ENCODE data around the gene KRT222.

The KRT222 gene

DNA sequence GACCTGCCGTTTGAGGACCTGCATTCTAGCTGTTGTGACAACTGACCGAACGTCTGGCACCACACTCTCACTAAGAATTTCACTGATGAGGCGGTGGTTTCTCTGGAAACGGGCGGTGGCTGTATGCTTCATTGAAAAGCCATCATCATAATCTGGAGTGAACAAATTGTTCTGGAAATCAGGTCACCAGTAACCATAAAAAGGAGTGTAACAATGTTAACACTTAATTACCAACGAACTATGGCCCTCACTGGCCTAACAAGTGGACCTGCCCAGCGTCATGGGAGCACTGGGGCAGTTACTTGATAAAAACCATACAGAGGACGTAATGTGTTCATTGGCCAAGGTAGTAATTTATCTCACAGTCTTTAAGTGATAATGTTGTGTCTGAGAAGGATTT, 32.8 kb downstream of the KRT222 start:
- no peak overlapping the region for H3K27ac ChIP-seq (ENCODE audit: low read depth, low read length, severe bottlenecking)
- H3K9me3 ChIP-seq (ENCODE audit: control insufficient read depth, low read length), result no peaks in the 10 kb centered on the region
- peaks cover 91% of the 10 kb centered on the region for H3K36me3 ChIP-seq (ENCODE audit: control insufficient read depth, insufficient read depth, low read length)
- H3K4me1 ChIP-seq (ENCODE audit: control insufficient read depth, insufficient read depth, low read length, poor library complexity, severe bottlenecking), result no peaks in the 10 kb centered on the region
- 94 to 100% methylated on average over 5 of the region's 9 CpGs for WGBS, 2 experiments (ENCODE audit: insufficient coverage in 2 of 2)
- H3K4me3 ChIP-seq (ENCODE audit: extremely low read depth, insufficient read depth, low read length, poor library complexity, severe bottlenecking), result no peak overlapping the region

DNA sequence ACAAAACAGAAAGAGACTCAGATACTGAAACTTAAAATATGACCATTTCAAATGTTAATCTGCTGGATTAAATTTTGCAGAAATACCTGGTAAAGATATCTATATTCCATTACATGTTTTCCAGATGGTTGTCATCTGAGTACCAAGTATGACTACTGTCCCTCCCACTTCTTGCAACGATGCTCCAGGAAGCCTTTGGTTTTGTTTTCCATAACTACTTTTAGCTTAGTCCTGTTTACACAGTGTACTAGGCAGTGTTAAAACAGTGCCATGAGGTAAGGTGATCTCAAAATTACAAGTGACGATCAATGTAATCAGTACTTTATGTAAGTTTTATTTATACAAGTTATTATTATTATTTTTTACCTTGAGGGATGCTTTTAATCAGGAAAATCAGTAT, 35.1 kb downstream of the KRT222 start:
- peaks cover 75% of the 10 kb centered on the region for H3K36me3 ChIP-seq (ENCODE audit: control insufficient read depth, insufficient read depth, low read length)
- H3K4me1 ChIP-seq (ENCODE audit: control insufficient read depth, insufficient read depth, low read length, poor library complexity, severe bottlenecking), result no peaks in the 10 kb centered on the region
- H3K4me3 ChIP-seq (ENCODE audit: extremely low read depth, insufficient read depth, low read length, poor library complexity, severe bottlenecking), result no peak overlapping the region
- no CpG with 5 or more reads among the region's 2 CpGs for WGBS, 2 experiments (ENCODE audit: insufficient coverage in 2 of 2)
- H3K27ac ChIP-seq (ENCODE audit: low read depth, low read length, severe bottlenecking), result no peak overlapping the region
- H3K9me3 ChIP-seq (ENCODE audit: control insufficient read depth, low read length), result no peaks in the 10 kb centered on the region

DNA sequence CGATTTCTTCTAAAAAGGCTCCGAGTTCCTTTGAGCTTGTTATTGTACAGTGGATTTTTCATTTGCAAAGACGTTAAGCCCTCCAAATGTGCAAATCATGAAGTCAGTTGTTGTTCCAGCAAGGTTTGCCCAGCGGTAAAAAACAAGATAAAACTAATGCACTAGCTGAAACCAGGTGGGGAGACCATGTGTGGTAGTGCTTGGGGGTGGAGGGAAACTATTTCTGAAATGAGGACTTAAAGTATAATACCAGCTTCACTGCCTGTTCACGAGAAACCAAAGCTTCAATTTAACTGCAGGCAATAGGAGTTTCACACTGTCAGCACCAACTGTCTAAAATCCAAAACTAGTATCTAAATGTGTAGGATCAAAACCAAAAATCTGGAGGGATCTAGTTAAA, 39.7 kb downstream of the KRT222 start:
- WGBS, 2 experiments (ENCODE audit: insufficient coverage in 2 of 2), result 74 to 86% methylated on average over 2 to 3 of the region's 5 CpGs
- no peak overlapping the region for H3K27ac ChIP-seq (ENCODE audit: low read depth, low read length, severe bottlenecking)
- no peaks in the 10 kb centered on the region for H3K9me3 ChIP-seq (ENCODE audit: control insufficient read depth, low read length)
- peaks cover 34% of the 10 kb centered on the region for H3K36me3 ChIP-seq (ENCODE audit: control insufficient read depth, insufficient read depth, low read length)
- no peaks in the 10 kb centered on the region for H3K4me1 ChIP-seq (ENCODE audit: control insufficient read depth, insufficient read depth, low read length, poor library complexity, severe bottlenecking)
- no peak overlapping the region for H3K4me3 ChIP-seq (ENCODE audit: extremely low read depth, insufficient read depth, low read length, poor library complexity, severe bottlenecking)

DNA sequence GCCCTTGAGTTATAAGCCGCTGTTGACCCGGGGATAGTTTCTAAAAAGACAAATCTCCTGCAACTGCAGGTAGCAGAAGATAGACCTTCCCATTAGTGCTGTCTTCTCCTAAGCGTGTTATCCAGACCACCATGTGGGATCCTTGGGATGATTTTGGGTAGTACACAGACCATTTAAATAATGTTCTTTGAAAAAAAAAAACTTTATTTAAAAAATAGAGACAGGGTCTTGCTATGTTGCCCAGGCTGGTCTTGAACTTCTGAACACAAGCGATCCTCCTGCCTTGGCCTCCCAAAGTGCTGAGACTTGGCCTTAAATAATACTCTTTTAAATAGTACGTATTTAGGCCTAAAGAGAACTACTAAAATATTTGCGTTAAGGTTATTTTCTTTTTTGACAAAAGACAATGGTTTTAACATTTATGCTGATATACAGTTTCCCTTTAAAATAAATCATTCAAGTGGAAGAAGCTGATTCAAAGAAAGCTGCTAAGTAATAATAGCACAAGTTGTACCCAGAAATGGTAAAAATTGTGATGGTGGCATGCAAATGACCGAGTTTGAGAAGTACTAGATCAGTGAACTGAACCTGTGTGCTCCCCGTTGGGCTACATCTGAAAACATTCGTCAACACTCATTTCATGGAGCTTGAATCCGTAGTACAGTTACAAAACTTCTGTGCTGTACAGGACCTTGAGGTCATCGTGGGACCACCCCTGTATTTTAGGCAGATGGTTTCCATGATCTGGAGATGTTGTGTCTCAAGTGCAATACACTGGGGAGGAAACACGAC, 41.4 kb downstream of the KRT222 start:
- Histone ChIP-seq H3K9me3 (ENCODE audit: control insufficient read depth, low read length) (no peaks in the 10 kb centered on the region), H3K4me1 (ENCODE audit: control insufficient read depth, insufficient read depth, low read length, poor library complexity, severe bottlenecking) (no peaks in the 10 kb centered on the region), H3K36me3 (ENCODE audit: control insufficient read depth, insufficient read depth, low read length) (peaks cover 17% of the 10 kb centered on the region), H3K27ac (ENCODE audit: low read depth, low read length, severe bottlenecking) (no peak overlapping the region), H3K4me3 (ENCODE audit: extremely low read depth, insufficient read depth, low read length, poor library complexity, severe bottlenecking) (no peak overlapping the region)
- 94 to 95% methylated on average over 5 to 7 of the region's 12 CpGs for WGBS, 2 experiments (ENCODE audit: insufficient coverage in 2 of 2)

DNA sequence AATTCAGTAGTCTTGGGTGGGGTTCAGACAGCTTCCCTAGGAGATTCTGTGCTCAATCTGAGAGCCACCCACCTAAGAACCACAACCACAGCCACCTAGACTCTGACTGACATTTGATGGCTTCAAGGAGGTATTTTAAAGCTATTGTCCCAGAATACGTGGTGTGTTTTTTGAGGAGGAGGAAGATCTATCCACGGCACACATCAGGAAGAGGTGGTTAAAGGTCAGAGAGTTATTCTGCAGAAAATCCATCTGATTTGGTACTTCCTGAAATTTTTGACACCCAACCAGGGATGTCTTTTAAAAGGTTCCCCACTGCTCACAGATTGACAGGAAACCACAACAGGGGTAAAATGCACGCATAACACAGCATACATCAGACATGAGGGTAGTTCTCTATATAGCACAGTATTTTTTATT, 42.5 kb downstream of the KRT222 start:
- Histone ChIP-seq H3K9me3 (ENCODE audit: control insufficient read depth, low read length) (no peaks in the 10 kb centered on the region), H3K4me1 (ENCODE audit: control insufficient read depth, insufficient read depth, low read length, poor library complexity, severe bottlenecking) (no peaks in the 10 kb centered on the region), H3K27ac (ENCODE audit: low read depth, low read length, severe bottlenecking) (no peak overlapping the region), H3K4me3 (ENCODE audit: extremely low read depth, insufficient read depth, low read length, poor library complexity, severe bottlenecking) (no peak overlapping the region), H3K36me3 (ENCODE audit: control insufficient read depth, insufficient read depth, low read length) (peaks cover 8% of the 10 kb centered on the region)
- 92% methylated on average over 2 of the region's 3 CpGs; no CpG with 5 or more reads in 1 of the 2 experiments for WGBS, 2 experiments (ENCODE audit: insufficient coverage in 2 of 2)

DNA sequence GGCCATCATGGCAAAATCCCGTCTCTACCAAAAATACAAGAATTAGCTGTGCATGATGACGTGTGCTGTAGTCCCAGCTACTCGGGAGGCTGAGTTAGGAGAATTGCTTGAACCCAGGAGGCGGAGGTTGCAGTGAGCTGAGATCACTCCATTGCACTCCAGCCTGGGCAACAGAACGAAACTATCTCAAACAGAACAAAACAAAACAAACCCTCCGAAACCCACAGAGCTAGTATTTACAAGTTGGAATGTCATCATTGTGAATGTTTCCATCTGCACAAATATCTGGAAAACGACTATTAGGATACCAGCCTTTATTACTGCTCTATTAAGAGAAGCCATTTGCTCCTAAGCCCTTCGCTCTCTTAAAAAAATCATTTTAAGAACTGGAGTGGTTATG, 43.4 kb downstream of the KRT222 start:
- Histone ChIP-seq H3K4me3 (ENCODE audit: extremely low read depth, insufficient read depth, low read length, poor library complexity, severe bottlenecking) (no peak overlapping the region), H3K27ac (ENCODE audit: low read depth, low read length, severe bottlenecking) (no peak overlapping the region), H3K4me1 (ENCODE audit: control insufficient read depth, insufficient read depth, low read length, poor library complexity, severe bottlenecking) (no peaks in the 10 kb centered on the region), H3K36me3 (ENCODE audit: control insufficient read depth, insufficient read depth, low read length) (peaks cover under 1% of the 10 kb centered on the region), H3K9me3 (ENCODE audit: control insufficient read depth, low read length) (no peaks in the 10 kb centered on the region)
- 83 to 97% methylated on average over 4 to 6 of the region's 8 CpGs for WGBS, 2 experiments (ENCODE audit: insufficient coverage in 2 of 2)

DNA sequence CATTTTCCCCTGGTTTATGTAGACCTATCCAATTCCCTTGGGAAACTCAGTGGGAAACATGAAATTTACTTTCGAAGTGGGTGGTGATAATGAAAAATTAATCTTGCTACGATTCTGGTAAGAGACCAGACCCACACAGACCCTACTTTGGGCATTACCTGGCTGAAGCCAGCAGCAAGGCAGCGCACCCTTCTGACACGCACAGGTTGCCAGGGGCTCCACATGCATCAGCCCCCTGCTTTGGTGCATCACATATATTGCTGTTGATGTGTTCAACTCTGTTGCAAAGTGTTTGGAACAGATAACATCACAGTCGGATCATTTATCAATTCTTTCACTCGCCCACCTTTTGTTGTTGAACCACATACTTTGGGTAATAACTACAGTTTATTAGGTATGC, 44.0 kb downstream of the KRT222 start:
- Histone ChIP-seq H3K36me3 (ENCODE audit: control insufficient read depth, insufficient read depth, low read length) (no peaks in the 10 kb centered on the region), H3K4me1 (ENCODE audit: control insufficient read depth, insufficient read depth, low read length, poor library complexity, severe bottlenecking) (no peaks in the 10 kb centered on the region), H3K27ac (ENCODE audit: low read depth, low read length, severe bottlenecking) (no peak overlapping the region), H3K4me3 (ENCODE audit: extremely low read depth, insufficient read depth, low read length, poor library complexity, severe bottlenecking) (no peak overlapping the region), H3K9me3 (ENCODE audit: control insufficient read depth, low read length) (no peaks in the 10 kb centered on the region)
- WGBS, 2 experiments (ENCODE audit: insufficient coverage in 2 of 2), result 87 to 100% methylated on average over 1 to 5 of the region's 6 CpGs

DNA sequence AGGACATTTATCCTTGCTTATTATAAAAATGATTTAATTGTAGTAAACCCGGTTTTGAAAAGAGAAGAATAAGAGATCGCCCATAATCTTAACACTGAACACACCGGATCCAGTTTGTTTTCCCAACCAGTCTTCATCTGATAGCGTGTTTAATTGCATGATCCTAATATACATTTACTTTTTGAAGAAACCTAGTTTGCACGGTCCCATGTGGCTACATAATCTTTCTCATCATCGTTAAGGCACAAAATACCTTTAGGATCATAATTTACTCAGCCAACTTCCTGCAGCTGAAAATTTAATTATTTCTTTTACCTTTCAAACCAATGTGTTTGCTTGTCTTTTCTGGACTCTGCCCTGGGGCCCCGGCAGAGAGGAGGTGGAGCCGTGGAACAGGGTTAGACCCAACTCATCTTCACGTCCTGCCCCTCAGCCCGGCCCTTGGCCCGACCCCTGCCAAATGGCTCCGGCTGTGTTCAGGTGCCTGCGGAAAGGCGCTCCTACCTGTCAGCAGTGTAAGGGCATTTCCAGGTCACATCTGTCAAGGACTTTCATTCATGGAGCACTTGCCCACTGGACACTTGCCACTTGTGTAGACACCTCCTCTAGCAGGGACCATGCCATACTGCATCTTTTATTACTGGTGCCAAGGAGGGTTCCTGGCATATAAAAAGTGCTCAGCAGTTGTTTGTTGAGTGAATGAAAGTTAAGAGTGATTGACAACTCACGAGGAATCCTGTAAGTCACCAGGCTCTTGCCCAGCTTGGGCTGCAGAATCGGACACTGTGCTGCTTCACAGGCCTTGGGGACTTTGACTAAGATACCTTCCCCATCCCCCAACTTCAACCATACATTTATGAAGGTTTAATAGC, 46.0 kb downstream of the KRT222 start:
- 87% methylated on average over 10 to 12 of the region's 16 CpGs for WGBS, 2 experiments (ENCODE audit: insufficient coverage in 2 of 2)
- H3K27ac ChIP-seq (ENCODE audit: low read depth, low read length, severe bottlenecking), result no peak overlapping the region
- H3K4me1 ChIP-seq (ENCODE audit: control insufficient read depth, insufficient read depth, low read length, poor library complexity, severe bottlenecking), result no peaks in the 10 kb centered on the region
- no peaks in the 10 kb centered on the region for H3K9me3 ChIP-seq (ENCODE audit: control insufficient read depth, low read length)
- H3K36me3 ChIP-seq (ENCODE audit: control insufficient read depth, insufficient read depth, low read length), result no peaks in the 10 kb centered on the region
- H3K4me3 ChIP-seq (ENCODE audit: extremely low read depth, insufficient read depth, low read length, poor library complexity, severe bottlenecking), result no peak overlapping the region

DNA sequence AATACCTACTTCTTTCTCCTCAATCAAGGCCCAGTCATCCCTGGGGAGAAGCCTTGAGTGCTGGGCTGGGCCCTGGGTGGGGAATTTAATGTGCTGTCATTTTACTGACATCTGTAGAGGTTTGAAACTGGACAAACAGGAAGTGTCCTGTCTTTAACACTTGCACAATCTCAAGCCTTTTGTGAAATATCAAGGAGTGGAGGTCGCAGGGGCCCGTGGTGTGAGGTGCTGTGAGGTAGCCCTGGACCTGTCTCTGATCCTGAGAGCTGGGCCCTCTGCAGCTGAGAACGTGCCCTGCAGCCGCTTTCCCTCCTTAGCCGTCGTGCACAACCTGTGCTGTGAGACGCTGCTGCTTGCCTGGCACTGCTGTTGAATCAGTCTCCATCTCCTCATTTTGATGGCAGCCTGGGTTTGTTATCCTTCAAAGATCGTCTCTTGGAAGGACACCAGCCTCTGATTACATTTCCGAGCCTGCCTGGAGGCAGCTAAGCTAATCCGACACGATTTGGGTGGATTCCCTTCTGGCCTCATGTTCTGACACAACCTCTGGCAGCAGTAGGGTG, 47.2 kb downstream of the KRT222 start:
- Histone ChIP-seq H3K9me3 (ENCODE audit: control insufficient read depth, low read length) (no peaks in the 10 kb centered on the region), H3K36me3 (ENCODE audit: control insufficient read depth, insufficient read depth, low read length) (no peaks in the 10 kb centered on the region), H3K4me3 (ENCODE audit: extremely low read depth, insufficient read depth, low read length, poor library complexity, severe bottlenecking) (no peak overlapping the region), H3K27ac (ENCODE audit: low read depth, low read length, severe bottlenecking) (no peak overlapping the region), H3K4me1 (ENCODE audit: control insufficient read depth, insufficient read depth, low read length, poor library complexity, severe bottlenecking) (no peaks in the 10 kb centered on the region)
- WGBS, 2 experiments (ENCODE audit: insufficient coverage in 2 of 2), result 78 to 79% methylated on average over 6 to 11 of the region's 11 CpGs

DNA sequence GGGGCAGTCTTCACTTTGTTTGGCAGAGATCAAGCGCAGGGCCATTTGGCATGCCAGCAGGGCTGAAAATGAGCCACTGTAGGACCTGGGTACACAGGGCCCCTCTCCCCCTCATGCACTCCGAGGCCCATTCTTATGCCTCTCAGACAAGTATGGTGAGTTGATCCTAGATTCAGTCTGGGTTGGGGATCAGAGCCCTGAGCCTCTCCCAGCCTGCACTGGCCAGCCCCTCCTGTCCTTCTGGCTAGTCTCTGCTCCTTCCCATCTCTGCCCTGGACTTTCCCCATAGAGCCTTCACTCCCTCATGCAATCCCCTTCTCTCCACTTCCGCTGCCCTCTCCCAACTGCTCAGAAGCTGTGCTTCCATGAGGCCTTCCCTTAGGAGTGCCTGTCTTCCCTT, 48.4 kb downstream of the KRT222 start:
- Histone ChIP-seq H3K9me3 (ENCODE audit: control insufficient read depth, low read length) (no peaks in the 10 kb centered on the region), H3K27ac (ENCODE audit: low read depth, low read length, severe bottlenecking) (no peak overlapping the region), H3K4me1 (ENCODE audit: control insufficient read depth, insufficient read depth, low read length, poor library complexity, severe bottlenecking) (no peaks in the 10 kb centered on the region), H3K36me3 (ENCODE audit: control insufficient read depth, insufficient read depth, low read length) (no peaks in the 10 kb centered on the region), H3K4me3 (ENCODE audit: extremely low read depth, insufficient read depth, low read length, poor library complexity, severe bottlenecking) (no peak overlapping the region)
- WGBS, 2 experiments (ENCODE audit: insufficient coverage in 2 of 2), result 100% methylated on average over 2 of the region's 3 CpGs

All from mesodermal cell (in vitro differentiated cells).